Stimulated activated CD8-positive, alpha-beta memory T cell treated with anti-CD3 and anti-CD28 coated beads, Interleukin-15, amount 100 ng/mL, for 1 hour (primary cell): ENCODE data around the gene MAP2K3.
"Not testable (repeated sequence)": the region's sequence is repeated elsewhere in the genome, so short reads cannot be mapped to it uniquely, and the experiment has no call there.

ENCODE experiments used
- DNase-seq: peaks from one replicate; pipeline ENCODE4 v3.0.0-alpha.2; 2020; ENCODE audit warnings: low read depth

MAP2K3 gene

DNA sequence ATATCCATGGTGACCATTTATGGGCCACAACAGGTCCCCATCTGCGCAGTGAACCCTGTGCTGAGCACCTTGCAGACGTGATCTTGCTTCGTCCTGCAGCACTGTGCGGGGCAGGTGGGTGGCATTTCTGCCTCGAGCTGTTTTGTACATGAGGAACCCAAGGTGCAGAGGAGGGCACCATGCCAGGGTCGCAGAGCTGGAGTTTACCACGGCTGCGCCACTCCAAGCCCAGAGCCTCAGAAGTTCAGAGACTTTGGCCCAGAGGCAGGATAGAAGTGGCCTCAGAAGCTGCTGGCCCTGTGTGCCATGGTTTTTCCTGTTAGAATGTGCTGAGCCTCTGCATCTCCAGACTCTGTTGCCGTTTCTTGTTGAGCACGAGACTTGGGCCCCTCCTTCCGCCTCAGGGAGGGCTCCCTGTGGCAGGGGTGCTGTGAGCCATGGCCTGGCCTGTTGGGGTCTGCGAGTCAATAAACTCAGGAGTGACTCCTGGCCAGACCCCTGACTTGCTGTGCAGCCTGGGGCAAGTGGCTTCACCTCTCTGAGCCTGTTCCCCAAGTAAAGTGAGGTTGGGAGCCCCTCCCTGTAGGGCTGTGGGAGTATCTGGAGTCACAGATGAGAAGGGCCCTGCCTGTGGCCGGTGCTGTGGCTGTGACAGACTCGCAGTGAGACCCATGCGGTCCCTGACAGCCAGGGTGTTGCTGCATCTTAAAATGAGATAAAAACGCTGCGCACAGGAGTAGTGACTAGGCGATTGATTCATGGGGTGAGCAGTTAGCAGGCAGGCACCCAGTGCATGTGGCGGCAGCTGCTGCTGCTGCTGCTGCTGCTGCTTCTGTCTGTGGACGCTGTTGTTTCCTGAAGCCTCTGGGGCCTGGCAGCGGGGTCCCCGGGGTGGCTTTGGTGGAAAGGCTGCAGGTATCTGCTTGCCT, 11.8 kb downstream of the MAP2K3 start:
- DNase-seq: no peak

GRCh38 chr17:21297026-21297520, 12.6 kb downstream of the MAP2K3 start:
- DNase-seq: no peak

- DNase-seq: no peak
Observed at GRCh38 chr17:21297597-21297996, 13.1 kb downstream of the MAP2K3 start.

DNA sequence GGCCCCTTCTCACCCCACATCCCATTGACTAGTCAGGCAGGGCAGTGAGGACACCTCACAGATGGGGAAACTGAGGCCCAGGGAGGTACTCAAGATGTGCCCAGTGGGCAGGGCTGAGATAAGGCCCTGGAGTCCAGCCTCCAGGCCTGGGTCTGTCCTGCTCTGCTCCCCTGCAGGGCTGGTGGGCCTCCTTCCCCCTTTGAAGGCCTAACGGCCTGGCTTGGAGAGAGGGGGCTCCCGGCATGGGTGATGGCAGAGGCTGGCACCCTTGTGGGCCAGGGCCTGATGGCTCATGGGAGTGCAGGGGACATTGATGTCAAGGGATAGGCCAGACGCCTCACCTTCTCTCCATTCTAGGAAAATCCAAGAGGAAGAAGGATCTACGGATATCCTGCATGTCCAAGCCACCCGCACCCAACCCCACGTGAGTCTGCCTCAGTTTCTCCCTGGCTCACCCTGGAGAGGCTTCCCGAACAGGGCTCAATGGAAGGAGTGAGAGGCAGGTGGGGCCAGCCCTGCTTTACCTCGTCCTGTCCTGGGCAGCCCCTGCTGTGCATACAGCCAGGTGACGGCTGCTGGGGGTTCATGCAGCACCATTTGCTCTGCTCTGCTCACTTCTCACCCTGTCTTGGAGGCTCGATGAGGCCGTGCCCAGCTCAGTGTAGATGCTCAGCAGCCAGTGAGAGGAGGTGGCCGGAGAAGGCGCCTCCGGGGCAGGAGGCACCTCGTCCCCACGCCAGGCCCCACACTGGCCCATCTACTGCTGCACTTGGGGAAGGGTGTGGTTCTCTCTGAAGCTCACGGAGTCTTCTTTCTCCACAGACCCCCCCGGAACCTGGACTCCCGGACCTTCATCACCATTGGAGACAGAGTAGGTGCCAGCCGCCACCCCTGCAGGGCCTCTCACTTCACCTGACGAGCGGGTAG, 13.8 kb downstream of the MAP2K3 start:
- no peak for DNase-seq

GRCh38 chr17:21298983-21299519, 14.5 kb downstream of the MAP2K3 start:
- no peak for DNase-seq

DNA sequence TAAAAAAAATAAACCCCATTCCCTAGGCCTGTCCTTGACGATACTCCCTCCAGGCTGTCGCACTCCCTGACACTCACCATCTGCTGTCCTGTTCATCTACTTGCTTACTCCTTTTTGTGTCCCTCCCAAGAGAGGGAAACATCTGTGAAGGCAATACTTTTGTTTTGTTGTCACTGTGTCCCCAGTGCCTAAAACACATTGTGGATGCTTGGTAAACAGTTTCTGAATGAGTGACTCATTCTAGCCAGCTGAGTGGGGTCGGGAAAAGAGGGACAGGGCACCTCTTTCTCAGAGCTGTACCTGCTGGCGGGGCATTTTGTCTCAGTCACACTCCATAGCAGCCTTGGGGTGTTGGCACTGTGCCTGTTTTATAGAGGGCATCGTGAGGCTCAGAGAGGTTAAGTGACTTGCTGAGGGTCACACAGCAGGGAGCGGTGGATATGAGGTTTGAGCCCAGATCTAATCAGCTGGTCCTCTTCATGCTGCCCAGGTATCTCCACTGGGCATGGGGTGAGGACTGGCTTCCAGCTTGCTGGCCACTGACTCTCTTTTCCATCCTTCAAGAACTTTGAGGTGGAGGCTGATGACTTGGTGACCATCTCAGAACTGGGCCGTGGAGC, 15.6 kb downstream of the MAP2K3 start:
- DNase-seq: no peak

GRCh38 chr17:21300601-21301571, 16.4 kb downstream of the MAP2K3 start:
- no peak for DNase-seq

- DNase-seq: no peak
Observed at GRCh38 chr17:21301593-21302550, 17.4 kb downstream of the MAP2K3 start.

DNA sequence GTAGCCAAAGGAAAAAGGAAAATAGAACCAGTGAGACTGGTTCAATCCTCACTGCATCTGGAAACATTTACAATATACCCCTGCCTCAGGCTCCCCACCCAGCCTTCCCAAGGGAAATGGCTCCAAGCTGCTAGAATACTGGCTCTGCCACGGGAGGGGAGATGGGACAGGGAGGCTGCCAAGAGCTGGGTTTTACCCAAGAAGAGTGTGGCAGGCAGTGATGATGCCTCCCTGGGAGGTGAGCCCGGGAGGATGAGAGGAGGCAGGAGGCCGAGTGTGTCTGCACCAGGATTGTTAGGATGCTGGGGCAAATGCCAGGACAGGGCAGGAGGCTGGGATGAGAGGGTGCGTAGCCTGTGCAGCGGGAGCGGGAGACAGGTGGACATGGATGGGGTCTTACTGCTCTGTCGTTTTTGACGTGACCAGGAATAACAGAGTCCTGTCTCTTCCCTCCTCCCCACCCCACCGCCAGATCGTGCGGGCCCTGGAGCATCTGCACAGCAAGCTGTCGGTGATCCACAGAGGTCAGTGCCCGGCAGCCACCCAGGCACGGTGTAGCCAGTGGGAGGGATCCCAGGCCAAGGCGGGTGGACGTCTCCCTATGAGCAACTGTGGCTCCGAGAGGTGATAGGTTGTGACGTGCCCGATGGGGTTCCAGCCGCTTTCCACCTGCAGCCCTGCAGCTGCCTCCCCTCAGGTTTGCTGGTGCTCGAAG, 18.4 kb downstream of the MAP2K3 start:
- no peak for DNase-seq

DNA sequence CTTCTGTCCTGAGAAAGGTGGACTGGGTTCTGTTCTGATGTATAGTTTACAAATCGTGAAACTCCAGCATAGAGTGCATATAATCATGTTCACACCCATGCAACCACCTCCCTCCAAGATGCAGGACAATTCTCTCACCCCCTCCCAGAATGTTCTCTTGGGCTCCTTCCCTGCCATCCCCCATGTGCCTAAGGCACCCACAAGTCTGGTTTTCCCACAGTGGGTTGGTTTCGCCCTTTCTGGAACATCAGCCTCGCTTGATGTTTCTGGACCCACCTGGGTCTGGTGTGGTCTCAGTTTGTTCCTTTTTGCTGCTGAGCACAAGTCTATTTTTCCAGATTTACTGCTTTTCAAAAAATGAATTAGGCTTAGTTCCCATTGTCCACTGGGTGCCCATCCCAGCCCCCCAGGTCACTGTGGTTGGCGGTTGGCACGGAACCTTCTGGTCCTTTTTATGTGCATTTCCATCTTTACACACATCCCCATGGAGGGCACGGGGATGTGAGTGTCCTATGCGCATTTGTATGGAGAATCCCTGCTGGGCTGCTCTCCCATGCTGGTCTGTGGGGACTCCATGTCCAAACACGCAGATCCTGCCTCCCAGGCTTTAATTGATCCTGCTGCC, 19.0 kb downstream of the MAP2K3 start:
- DNase-seq: no peak

GRCh38 chr17:21304091-21304490, 19.6 kb downstream of the MAP2K3 start:
- no peak for DNase-seq

GRCh38 chr17:21304551-21305151, 20.1 kb downstream of the MAP2K3 start:
- DNase-seq: not testable (repeated sequence)

DNA sequence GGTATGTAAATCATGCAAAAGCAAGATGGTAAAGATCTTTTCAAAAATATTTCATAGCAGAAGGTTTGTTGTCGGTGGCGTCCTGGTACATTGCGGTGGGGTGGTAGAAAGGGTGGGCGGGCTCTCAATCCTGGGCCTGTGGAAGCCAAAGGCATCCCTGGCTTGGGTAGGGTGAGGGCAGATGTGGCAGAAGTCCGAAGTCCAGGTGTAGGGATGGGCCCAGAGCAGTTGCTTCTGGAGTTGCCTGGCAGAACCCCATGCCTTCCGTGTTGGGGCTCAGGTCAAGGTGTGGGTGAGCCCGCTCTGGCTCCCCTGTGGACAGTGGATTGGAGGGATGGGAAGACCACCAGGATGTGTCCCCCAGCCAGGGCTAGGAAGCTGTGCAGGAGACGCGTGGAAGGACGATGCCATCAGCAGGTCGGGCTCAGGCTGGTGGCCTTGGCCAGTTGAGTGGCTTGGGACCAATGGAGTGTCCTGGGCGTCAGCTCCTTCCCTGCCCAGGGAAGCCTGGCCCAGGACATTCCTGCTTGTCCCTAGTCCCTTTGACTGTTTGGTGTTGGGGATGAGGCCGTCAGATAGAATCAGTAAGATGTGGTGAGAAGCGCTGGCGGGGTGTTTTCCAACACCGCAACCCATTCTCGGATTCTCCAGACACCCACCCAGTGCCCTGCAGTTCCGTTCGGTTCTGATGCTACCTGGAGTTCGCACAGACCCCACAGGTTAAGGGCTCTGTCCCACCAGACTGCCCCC, 21.1 kb downstream of the MAP2K3 start:
- not testable (repeated sequence) for DNase-seq

GRCh38 chr17:21306611-21307272, 22.2 kb downstream of the MAP2K3 start:
- DNase-seq: not testable (repeated sequence)

DNA sequence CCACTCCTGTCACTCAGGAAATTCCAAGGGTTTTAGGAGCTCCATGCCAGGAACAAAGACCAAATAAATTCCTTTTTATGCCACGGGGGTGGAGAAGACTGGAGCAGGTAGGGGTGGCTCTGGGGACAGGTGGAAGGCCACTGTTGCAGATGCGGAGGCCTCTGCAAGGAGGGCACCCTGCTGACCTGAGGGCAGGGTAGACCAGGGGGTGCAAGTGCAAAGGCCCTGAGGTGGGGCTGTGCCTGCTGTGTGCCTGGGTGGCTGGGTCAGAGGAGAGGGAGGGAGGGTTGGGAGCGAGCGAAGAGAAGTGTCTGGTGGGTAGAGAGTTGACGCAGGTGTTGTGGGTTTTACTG, 22.7 kb downstream of the MAP2K3 start:
- DNase-seq: not testable (repeated sequence)

- DNase-seq: not testable (repeated sequence)
Observed at GRCh38 chr17:21308931-21309381, 24.4 kb downstream of the MAP2K3 start.
